Motor neuron (in vitro differentiated cells): ENCODE results near the gene FOXC1. TPM values are rescaled to one million over a fixed set of nuclear protein-coding genes. Genes with fewer than 3 reads are reported as not detected.
A peak's percentile ranks its signal among the peaks of the same experiment; 100 is the strongest.

Source experiments
- ATAC-seq, 8 experiments: fragments of 200-7000 bp; cut with Tn5 transposase; replicated peaks in 6 of 8; 2 replicates each; pipeline ENCODE4 v1.8.0; 2021; ENCODE audit warnings: mild to moderate bottlenecking in 8 of 8, moderate library complexity in 8 of 8
- H3K27ac ChIP-seq, 2 donors: fragments of 250-450 bp; sonication (Bioruptor Pico); 2 replicates each; pipeline ENCODE4 v1.9.0; 2021; ENCODE audit warnings: antibody characterized with exemption in 2 of 2, mild to moderate bottlenecking in 2 of 2, moderate library complexity in 1 of 2
- H3K4me1 ChIP-seq, 2 donors: fragments of 250-450 bp; sonication (Bioruptor Pico); replicated peaks in 1 of 2; 2 replicates each; pipeline ENCODE4 v1.6.1; 2021; ENCODE audit warnings: antibody characterized with exemption in 2 of 2, mild to moderate bottlenecking in 2 of 2, moderate library complexity in 1 of 2
- H3K4me3 ChIP-seq, 5 donors: fragments of 250-450 bp; sonication (Bioruptor Pico); 2 replicates each; pipeline ENCODE4 v1.9.0; 2021; ENCODE audit warnings: antibody characterized with exemption in 5 of 5, mild to moderate bottlenecking in 5 of 5, moderate library complexity in 4 of 5
- WGBS, 10 experiments: fragments of 450-650 bp; shearing (Covaris generic); methylation state at CpG; one replicate each; pipeline ENCODE4 v1.0.0; 2022; 5-methylcytosine and 5-hydroxymethylcytosine counted together
- in situ Hi-C, 9 experiments: fragments of 400-800 bp; cut with MboI; loops; one replicate each; pipeline ENCODE4 v1.15.0; 2021; ENCODE audit warnings: low sequenced_read_pairs in 9 of 9, low pct_unique_long_range_greater_than_20kb in 2 of 9; ENCODE audit not compliant: unreplicated experiment in 9 of 9
- total RNA-seq, 8 experiments: library from RNA; unstranded; fragments of 300-600 nt; gene quantifications; 2 replicates each; pipeline versions ENCODE4 v1.2.3 to v1.2.4, GENCODE V29; 2022

The FOXC1 gene
- total RNA-seq, 8 experiments from 2014 or later, result 0.05 to 44.4 (median 1.0) TPM

- Histone ChIP-seq H3K4me1 (peaks cover 2 to 8% of the 10 kb centered on the region in 2 donors), H3K4me3 (no peak overlapping the region), H3K27ac (no peak overlapping the region)
- 0 to 100% (median 83%) methylated on average over 1 to 8 of the region's 11 CpGs; no CpG with 5 or more reads in 4 of the 10 experiments for WGBS, 10 experiments
- ATAC-seq, result no peak
- in situ Hi-C loops, result loop anchor here in 5 of 9 experiments (25.0 kb wide), 3 partner anchors 786 to 1136 kb away; no protein-coding TSS in a partner anchor
Measured at GRCh38 chr6:1576711-1577110, 33.0 kb upstream of the FOXC1 start.

GRCh38 chr6:1577146-1577680 is 32.5 kb upstream of the FOXC1 start:
- no peak for ATAC-seq
- no peak overlapping the region for H3K4me3 ChIP-seq
- 0 to 100% (median 90%) methylated on average over 1 to 4 of the region's 11 CpGs; no CpG with 5 or more reads in 5 of the 10 experiments for WGBS, 10 experiments
- H3K4me1 ChIP-seq, result peaks cover 2 to 8% of the 10 kb centered on the region in 2 donors
- H3K27ac ChIP-seq, result no peak overlapping the region
- in situ Hi-C loops, result loop anchor here in 5 of 9 experiments (25.0 kb wide), 3 partner anchors 785 to 1135 kb away; no protein-coding TSS in a partner anchor

- Histone ChIP-seq H3K4me1 (peaks cover 2 to 8% of the 10 kb centered on the region in 2 donors), H3K27ac (no peak overlapping the region), H3K4me3 (no peak overlapping the region)
- in situ Hi-C loops, result loop anchor here in 5 of 9 experiments (25.0 kb wide), 3 partner anchors 784 to 1134 kb away; no protein-coding TSS in a partner anchor
- peak in 2 of 8 experiments; percentile 14 to 34 for ATAC-seq
- 42 to 98% (median 81%) methylated on average over 2 to 19 of the region's 19 CpGs for WGBS, 10 experiments
Measured at GRCh38 chr6:1577896-1578745, 31.6 kb upstream of the FOXC1 start.

DNA sequence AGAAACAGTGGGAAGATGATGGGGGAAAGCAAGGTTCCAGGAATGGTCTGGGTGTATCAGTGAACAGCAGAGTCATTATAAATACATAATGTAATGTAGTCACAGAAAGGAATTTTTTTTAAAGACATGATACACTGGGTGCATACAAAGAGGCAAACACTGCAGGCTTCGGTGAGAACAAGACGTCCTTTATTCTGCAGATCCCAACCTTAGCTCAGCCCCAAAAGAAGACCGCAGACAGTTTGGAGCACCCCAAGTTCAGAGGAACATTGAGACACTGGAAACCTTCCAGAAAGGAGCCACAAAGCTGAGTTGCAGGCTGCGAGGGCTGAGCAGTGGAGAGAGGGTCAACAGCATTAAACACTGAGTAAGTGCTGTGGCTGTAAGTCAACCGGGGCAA is 30.6 kb upstream of the FOXC1 start:
- ATAC-seq, result no peak
- WGBS, 10 experiments, result 44 to 100% (median 81%) methylated on average over 1 to 4 of the region's 5 CpGs; no CpG with 5 or more reads in 1 of the 10 experiments
- Histone ChIP-seq H3K27ac (no peak overlapping the region), H3K4me1 (peaks cover 2 to 8% of the 10 kb centered on the region in 2 donors), H3K4me3 (no peak overlapping the region)
- in situ Hi-C loops, result loop anchor here in 5 of 9 experiments (25.0 kb wide), 3 partner anchors 783 to 1133 kb away; no protein-coding TSS in a partner anchor

- H3K27ac ChIP-seq, result no peak overlapping the region
- peaks cover 0 to 7% of the 10 kb centered on the region in 2 donors for H3K4me1 ChIP-seq
- in situ Hi-C loops, result loop anchor here in 5 of 9 experiments (25.0 kb wide), 3 partner anchors 782 to 1132 kb away; no protein-coding TSS in a partner anchor
- no peak for ATAC-seq
- 65 to 93% (median 82%) methylated on average over 3 to 5 of the region's 6 CpGs; no CpG with 5 or more reads in 4 of the 10 experiments for WGBS, 10 experiments
- H3K4me3 ChIP-seq, result no peak overlapping the region
Measured at GRCh38 chr6:1580109-1580508, 29.6 kb upstream of the FOXC1 start.

GRCh38 chr6:1580585-1580984 is 29.1 kb upstream of the FOXC1 start:
- no peak overlapping the region for H3K4me3 ChIP-seq
- WGBS, 10 experiments, result 57 to 100% (median 90%) methylated on average over 1 to 4 of the region's 9 CpGs; no CpG with 5 or more reads in 5 of the 10 experiments
- peaks cover 0 to 2% of the 10 kb centered on the region in 2 donors for H3K4me1 ChIP-seq
- H3K27ac ChIP-seq, result no peak overlapping the region
- in situ Hi-C loops, result loop anchor here in 5 of 9 experiments (25.0 kb wide), 3 partner anchors 782 to 1132 kb away; no protein-coding TSS in a partner anchor
- ATAC-seq, result no peak

DNA sequence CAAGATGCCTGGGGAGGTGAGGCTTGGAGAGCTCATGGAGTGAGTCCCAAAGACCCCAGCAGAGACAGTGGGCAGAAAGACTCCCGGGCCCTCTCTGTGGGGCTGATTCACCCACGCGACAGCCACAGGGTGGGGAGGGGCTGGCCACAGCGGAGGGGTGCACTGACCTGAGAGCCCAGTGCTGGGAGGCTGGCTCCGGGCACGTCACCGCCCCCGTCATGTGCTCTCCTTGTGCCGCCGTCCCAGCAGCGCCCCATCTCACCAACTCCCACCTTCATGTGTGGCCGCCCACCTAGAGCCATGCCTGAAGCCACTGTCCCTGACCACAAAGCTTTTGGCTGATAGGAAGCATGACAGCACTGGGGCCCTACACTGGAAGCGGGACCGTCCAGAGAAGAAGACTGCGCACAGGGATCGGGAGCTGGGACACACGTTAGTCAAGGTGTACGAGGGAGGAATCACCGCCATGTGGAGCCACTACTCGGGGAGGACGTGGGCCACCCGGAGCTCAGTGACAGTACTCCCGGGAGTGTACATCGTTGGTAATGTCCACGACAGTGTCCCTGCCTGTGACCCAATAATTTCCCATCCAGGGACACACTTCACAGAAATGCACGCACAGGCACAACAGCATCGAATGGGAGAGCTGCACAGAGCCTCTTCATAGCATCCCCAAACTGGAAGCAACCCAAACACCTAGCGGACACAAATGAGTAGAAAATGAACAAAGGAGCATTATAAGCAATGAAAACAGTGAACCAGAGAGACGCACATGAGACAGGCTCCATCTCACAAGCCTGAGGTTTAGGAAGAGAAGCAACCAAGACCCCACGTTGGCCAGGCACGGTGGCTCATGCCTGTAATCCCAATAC is 28.4 kb upstream of the FOXC1 start:
- no peak for ATAC-seq
- no peaks in the 10 kb centered on the region for H3K4me1 ChIP-seq
- WGBS, 10 experiments, result 40 to 100% (median 87%) methylated on average over 1 to 6 of the region's 31 CpGs; no CpG with 5 or more reads in 3 of the 10 experiments
- no peak overlapping the region for H3K27ac ChIP-seq
- no peak overlapping the region for H3K4me3 ChIP-seq
- in situ Hi-C loops, result loop anchor here in 5 of 9 experiments (25.0 kb wide), 3 partner anchors 781 to 1131 kb away; no protein-coding TSS in a partner anchor

GRCh38 chr6:1584146-1584545 is 25.6 kb upstream of the FOXC1 start:
- no peak for ATAC-seq
- WGBS, 10 experiments, result 30 to 100% (median 90%) methylated on average over 1 to 5 of the region's 5 CpGs; no CpG with 5 or more reads in 1 of the 10 experiments
- in situ Hi-C loops, result loop anchor here in 5 of 9 experiments (25.0 kb wide), 3 partner anchors 778 to 1128 kb away; no protein-coding TSS in a partner anchor
- no peak overlapping the region for H3K27ac ChIP-seq
- no peak overlapping the region for H3K4me3 ChIP-seq
- no peaks in the 10 kb centered on the region for H3K4me1 ChIP-seq

DNA sequence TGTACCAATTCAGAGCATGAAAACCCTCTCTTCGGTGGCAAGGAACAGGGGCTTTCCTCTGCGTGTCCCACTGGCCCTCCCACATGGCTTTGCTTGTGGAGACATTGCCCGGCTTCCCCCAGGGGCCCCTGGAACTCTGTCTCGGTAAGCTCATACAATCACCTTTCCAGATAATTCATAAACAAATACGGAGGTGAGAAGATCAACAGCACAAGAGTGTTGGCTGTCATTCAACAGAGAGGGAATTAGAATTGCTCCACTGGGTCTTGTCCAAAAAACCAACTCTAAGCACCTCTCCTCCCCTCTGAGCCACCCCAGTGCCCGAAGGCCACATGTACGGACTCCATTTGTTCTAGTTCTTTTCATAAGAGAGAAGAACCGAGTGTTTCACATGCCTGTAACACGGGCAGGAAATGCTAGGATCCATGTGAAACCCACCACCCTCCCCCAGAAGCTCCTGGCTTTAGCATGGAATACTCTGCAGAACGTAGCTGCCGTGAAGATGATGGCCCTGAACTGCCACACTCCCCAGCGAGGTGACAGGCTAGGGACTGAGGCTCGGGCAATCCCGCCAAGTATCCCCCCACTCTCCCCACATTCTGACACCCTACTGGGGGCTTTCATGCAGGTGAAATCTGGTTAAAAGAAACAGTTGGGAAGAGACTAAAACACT is 24.6 kb upstream of the FOXC1 start:
- H3K4me3 ChIP-seq, result no peak overlapping the region
- ATAC-seq, result no peak
- WGBS, 10 experiments, result 35 to 93% (median 80%) methylated on average over 1 to 12 of the region's 14 CpGs; no CpG with 5 or more reads in 1 of the 10 experiments
- no peak overlapping the region for H3K27ac ChIP-seq
- H3K4me1 ChIP-seq, result no peaks in the 10 kb centered on the region
- in situ Hi-C loops, result loop anchor here in 5 of 9 experiments (25.0 kb wide), 3 partner anchors 777 to 1127 kb away; no protein-coding TSS in a partner anchor

GRCh38 chr6:1585669-1586049 is 24.1 kb upstream of the FOXC1 start:
- no peak for ATAC-seq
- Histone ChIP-seq H3K4me1 (no peaks in the 10 kb centered on the region), H3K4me3 (no peak overlapping the region), H3K27ac (no peak overlapping the region)
- WGBS, 10 experiments, result 53 to 100% (median 82%) methylated on average over 2 to 11 of the region's 12 CpGs; no CpG with 5 or more reads in 3 of the 10 experiments
- in situ Hi-C loops, result loop anchor here in 5 of 9 experiments (25.0 kb wide), 3 partner anchors 777 to 1127 kb away; no protein-coding TSS in a partner anchor

DNA sequence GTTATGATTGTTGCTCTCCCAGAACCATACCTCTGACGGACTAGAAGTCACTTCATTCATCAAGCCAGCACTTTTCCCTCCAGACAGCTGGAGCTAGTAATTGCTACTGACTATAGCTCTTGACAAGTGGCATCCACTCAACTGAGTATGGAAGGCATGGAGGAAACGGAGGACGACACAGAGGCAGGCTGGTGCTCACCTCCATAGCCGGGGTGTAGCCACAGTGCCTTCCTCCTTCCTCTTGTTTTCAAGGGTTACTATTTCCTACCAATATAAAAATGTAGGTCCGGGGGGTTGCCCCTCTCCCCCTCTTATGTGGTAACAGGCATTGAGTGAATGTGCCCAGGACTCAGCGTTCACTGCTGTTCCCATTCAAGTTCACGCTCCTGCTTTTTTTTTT is 23.5 kb upstream of the FOXC1 start:
- in situ Hi-C loops, result loop anchor here in 5 of 9 experiments (25.0 kb wide), 3 partner anchors 776 to 1126 kb away; no protein-coding TSS in a partner anchor
- no peak overlapping the region for H3K4me3 ChIP-seq
- WGBS, 10 experiments, result 43 to 100% (median 83%) methylated on average over 1 to 5 of the region's 7 CpGs; no CpG with 5 or more reads in 1 of the 10 experiments
- ATAC-seq, result no peak
- H3K27ac ChIP-seq, result no peak overlapping the region
- H3K4me1 ChIP-seq, result no peaks in the 10 kb centered on the region
